Activated T-cell treated with anti-CD3 and anti-CD28 coated beads, Interleukin-2, amount 50 U/mL, for 72 hours (primary cell): Measurements from ENCODE around the gene HOXB5. TPM values are rescaled to one million over a fixed set of nuclear protein-coding genes. Genes with fewer than 3 reads are reported as not detected.
A peak's percentile ranks its signal among the peaks of the same experiment; 100 is the strongest.

ENCODE experiments used
- ATAC-seq, 2 donors: fragments of 150-1000 bp; cut with Tn5 transposase; replicated peaks in 1 of 2; 2 replicates each; pipeline ENCODE4 v1.10.0; 2021; ENCODE audit warnings: moderate library complexity in 2 of 2, mild to moderate bottlenecking in 1 of 2
- DNase-seq, 2 donors: peaks; one replicate each; pipeline ENCODE4 v3.0.0; 2021 to 2022; ENCODE audit warnings: mixed read lengths in 1 of 2
- H3K27ac Mint-ChIP-seq: one replicate; pipeline ENCODE4 v1.8.0; 2022; ENCODE audit warnings: mild to moderate bottlenecking, moderate library complexity, mixed read lengths
- H3K27me3 Mint-ChIP-seq: one replicate; pipeline ENCODE4 v1.8.0; 2022; ENCODE audit warnings: low read depth, mixed read lengths
- H3K36me3 Mint-ChIP-seq, 2 donors: one replicate each; pipeline ENCODE4 v1.8.0; 2022; ENCODE audit warnings: mixed read lengths in 2 of 2, mild to moderate bottlenecking in 1 of 2; ENCODE audit not compliant: insufficient read depth in 2 of 2
- H3K4me1 Mint-ChIP-seq: one replicate; pipeline ENCODE4 v1.8.0; 2022; ENCODE audit warnings: low read depth, mixed read lengths
- H3K4me3 Mint-ChIP-seq, 2 donors: one replicate each; pipeline ENCODE4 v1.8.0; 2022; ENCODE audit warnings: mild to moderate bottlenecking in 2 of 2, mixed read lengths in 2 of 2, moderate library complexity in 2 of 2
- H3K9me3 Mint-ChIP-seq, 2 donors: one replicate each; pipeline ENCODE4 v1.8.0; 2022; ENCODE audit warnings: mixed read lengths in 2 of 2
- total RNA-seq, 2 donors: library from RNA; stranded (reverse); gene quantifications; one replicate each; pipeline ENCODE4 v1.2.3, GENCODE V29; 2022

Gene HOXB5
- total RNA-seq, 2 donors from 2014 or later = not detected

DNA sequence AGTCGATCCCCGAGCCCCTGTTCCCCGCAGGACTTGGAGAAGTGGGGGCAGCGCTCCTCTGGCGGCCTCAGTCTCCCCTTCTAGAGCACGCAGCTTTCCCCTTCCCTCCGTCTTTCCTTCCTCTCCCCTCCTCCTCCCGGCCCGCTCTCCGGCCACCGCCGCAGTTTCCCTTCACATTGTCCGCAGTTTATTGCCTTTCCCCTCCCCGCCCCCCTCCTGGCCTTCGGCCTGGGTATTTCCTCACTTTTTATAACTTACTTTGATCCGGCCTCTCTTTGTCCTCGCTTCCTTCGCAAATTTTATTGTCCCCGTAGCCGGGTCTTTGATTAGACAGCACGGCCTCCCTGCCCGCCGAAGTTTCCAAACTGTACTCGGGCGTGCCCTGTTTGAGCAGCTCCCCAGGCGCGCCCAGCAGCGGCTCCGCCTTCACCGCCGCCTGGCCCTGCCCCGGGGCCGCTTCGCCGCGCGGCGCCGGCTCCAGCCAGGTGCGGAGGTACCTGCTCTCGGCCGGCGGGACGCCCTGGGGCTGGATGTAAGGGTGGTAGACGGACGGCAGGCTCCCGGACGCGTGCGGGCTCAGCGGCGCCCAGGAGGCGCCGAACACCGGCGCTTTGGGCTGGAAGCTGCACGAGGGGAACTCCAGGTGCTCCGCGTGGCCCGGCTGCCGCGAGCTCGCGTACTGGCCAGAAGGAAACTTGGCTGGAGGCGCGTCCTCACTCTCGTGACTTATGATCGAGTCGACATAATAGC, 32.1 kb upstream of the HOXB5 start:
- H3K27ac Mint-ChIP-seq = peak overlapping the region; percentile 69
- peak; percentile 65 to 68 for ATAC-seq
- H3K4me3 Mint-ChIP-seq = peak overlapping the region; percentile 95 to 97
- peaks cover 95% of the 10 kb centered on the region for H3K27me3 Mint-ChIP-seq
- no peaks in the 10 kb centered on the region for H3K9me3 Mint-ChIP-seq
- peaks cover 6% of the 10 kb centered on the region for H3K4me1 Mint-ChIP-seq
- DNase-seq = peak; percentile 58 to 61
- peaks cover 3 to 6% of the 10 kb centered on the region in 2 donors for H3K36me3 Mint-ChIP-seq

DNA sequence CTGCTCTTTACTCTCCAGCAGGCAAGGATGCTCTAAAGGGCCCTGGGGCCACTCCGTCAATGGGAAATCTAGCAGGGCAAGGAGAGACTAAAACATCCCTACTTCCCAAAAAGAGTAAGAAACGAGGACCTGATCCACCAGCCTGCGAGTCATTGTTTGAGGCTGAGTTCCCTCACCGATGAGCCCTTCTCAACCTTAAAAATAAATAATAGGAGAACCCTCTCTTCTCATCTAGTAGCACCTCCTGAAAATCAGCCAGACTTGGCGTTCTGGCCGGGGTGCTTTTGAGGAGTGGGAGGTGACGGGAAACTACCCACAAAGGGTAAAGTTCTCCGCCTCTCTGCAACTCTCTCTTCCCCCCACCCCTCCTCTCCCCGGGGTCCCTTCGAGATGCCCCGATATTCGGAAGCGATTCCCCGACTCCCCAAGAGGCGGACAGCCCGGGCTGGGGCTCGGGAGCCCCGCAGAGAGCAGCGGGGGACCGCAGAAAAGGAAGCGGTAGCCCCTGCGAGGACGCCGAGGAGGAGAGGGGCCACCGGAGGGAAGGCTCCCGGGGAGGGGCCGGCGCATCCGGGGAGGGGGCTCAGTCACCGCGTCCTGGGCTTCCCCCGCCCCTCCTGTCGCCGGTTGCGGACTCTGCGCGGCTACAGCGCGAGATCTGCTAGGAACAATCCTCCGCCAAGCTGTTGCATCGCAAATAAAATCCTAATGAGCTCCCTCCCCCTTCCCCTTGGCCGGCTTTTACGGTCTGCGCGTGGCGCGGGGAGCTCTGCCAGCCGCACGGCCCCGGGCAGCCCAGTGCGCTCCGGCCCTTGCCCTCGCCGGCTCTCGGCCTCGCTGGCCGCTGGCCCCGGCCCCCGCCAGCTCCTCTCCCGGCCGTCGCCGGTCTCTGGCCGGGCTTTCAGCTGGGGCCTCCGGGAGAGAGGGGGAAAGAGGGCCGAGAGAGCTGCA, 31.2 kb upstream of the HOXB5 start:
- peak; percentile 50 to 59 for DNase-seq
- Mint-ChIP-seq H3K36me3 (peaks cover 3 to 6% of the 10 kb centered on the region in 2 donors), H3K4me3 (peak overlapping the region; percentile 95 to 97), H3K4me1 (peaks cover 6% of the 10 kb centered on the region), H3K27me3 (peaks cover 95% of the 10 kb centered on the region), H3K9me3 (no peaks in the 10 kb centered on the region), H3K27ac (no peak overlapping the region)
- ATAC-seq = peak; percentile 33 to 42

DNA sequence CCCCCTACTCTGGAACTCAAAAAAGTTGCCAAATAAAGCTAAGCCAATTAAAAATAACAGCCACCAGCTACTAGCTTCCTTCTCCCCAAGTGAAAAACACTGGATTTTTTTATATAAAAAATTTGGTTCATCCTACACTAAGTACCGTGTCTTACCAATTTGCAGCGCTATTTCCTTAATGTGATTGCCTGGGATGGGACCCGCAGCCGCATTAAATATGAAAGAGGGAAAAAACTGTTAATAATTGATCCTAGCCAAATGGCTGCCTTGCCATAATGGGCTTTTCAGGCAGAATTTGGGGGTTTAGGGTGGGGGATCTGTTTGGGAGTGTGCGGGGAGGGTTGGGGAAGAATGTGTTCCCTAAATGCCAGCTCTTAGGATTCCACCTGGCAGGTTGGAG, 30.5 kb upstream of the HOXB5 start:
- Mint-ChIP-seq H3K27me3 (peaks cover 95% of the 10 kb centered on the region), H3K27ac (no peak overlapping the region), H3K36me3 (peaks cover 3 to 6% of the 10 kb centered on the region in 2 donors), H3K9me3 (no peaks in the 10 kb centered on the region), H3K4me1 (peaks cover 6% of the 10 kb centered on the region), H3K4me3 (peak overlapping the region; percentile 51 to 97)
- no peak for DNase-seq
- ATAC-seq = no peak

DNA sequence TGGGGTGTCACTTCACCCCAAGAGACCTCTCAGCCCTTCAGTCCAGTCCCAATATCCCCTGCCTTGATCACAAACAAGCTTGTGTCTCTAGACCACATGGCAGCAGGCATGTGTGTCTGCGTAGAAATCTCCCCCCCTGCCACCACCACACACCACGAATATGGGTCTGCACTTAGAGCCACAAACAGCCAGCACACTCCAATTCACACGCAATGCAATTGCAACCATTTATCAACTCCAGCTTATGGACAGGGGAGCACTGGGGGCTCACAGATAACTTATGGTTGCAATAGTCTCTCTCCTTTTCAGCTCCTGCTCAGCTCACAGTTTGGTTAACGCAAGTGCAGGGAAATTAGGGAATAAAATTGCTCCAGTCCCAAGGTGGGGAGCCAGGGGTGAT, 30.0 kb upstream of the HOXB5 start:
- no peak overlapping the region for H3K4me3 Mint-ChIP-seq
- ATAC-seq = no peak
- no peaks in the 10 kb centered on the region for H3K9me3 Mint-ChIP-seq
- H3K36me3 Mint-ChIP-seq = peaks cover 3 to 6% of the 10 kb centered on the region in 2 donors
- H3K27ac Mint-ChIP-seq = no peak overlapping the region
- no peak for DNase-seq
- H3K27me3 Mint-ChIP-seq = peaks cover 95% of the 10 kb centered on the region
- H3K4me1 Mint-ChIP-seq = peaks cover 6% of the 10 kb centered on the region

DNA sequence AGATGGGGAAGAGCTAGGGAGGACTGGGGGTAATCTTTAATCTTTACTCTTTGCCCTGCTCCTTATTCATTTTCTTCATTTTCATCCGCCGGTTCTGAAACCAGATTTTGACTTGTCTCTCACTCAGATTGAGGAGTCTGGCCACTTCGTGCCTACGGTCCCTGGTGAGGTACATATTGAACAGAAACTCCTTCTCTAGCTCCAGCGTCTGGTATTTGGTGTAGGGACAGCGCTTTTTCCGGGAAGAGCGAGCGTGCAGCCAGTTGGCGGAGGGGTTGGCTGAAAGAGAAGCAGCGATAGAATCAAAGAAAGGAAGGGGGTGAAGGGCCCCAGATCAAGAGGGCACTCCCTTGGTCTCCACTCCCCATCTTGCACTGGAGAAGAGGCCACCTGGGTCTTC, 29.3 kb upstream of the HOXB5 start:
- no peaks in the 10 kb centered on the region for H3K9me3 Mint-ChIP-seq
- DNase-seq = no peak
- no peak overlapping the region for H3K27ac Mint-ChIP-seq
- no peak overlapping the region for H3K4me3 Mint-ChIP-seq
- H3K4me1 Mint-ChIP-seq = peaks cover 6% of the 10 kb centered on the region
- ATAC-seq = no peak
- H3K36me3 Mint-ChIP-seq = peaks cover 3 to 6% of the 10 kb centered on the region in 2 donors
- peaks cover 95% of the 10 kb centered on the region for H3K27me3 Mint-ChIP-seq

DNA sequence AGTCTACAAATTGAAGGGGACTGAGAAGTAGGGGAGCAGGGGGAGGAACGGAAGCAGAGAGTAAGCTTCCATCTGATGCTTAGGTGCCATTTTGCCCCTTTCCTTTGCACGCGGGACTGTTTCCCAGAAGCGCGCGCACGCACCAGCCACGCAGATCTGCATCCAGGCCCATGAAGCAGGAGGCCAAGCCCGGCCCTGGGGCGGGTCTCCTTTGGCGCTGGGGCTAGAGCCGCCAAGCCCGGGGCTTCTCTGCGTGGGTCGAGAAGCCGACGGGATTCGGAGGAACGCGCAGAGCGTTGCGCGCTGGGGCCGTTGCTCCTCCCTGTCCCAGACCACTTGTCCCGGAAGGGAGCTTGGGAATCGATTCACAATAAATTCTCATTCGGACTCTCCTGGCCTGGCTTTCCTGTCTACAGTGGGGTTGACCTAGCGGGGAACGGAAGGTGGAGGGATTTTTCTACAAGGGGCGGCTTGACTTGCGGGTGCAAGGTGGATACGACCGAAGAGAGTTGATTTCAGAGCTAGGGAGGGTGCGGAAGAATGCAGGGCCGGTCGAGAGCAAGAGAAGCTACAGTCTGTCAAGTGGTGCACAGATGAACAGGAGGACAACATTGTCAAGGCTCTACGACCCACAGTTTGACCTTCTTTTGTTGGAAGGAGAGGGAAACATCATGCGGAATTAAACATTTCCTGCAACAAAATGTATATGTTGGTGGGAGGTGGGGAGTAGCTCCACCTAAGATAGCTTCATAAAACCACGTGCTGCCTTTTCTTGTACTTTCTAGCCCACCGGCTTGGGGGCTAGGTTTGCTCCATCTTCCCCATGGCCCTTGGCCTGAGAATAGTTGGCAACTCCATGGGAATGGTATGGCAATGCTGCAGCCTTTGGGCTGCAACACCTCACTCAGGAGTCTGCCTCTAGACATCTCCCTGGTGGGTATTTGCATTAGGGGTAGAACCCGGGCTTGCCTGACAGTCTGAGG, 28.1 kb upstream of the HOXB5 start:
- Mint-ChIP-seq H3K4me1 (peaks cover 10% of the 10 kb centered on the region), H3K9me3 (no peaks in the 10 kb centered on the region), H3K27me3 (peaks cover 95% of the 10 kb centered on the region), H3K36me3 (peaks cover 3 to 4% of the 10 kb centered on the region in 2 donors), H3K4me3 (no peak overlapping the region), H3K27ac (no peak overlapping the region)
- DNase-seq (no peak), ATAC-seq (no peak)

DNA sequence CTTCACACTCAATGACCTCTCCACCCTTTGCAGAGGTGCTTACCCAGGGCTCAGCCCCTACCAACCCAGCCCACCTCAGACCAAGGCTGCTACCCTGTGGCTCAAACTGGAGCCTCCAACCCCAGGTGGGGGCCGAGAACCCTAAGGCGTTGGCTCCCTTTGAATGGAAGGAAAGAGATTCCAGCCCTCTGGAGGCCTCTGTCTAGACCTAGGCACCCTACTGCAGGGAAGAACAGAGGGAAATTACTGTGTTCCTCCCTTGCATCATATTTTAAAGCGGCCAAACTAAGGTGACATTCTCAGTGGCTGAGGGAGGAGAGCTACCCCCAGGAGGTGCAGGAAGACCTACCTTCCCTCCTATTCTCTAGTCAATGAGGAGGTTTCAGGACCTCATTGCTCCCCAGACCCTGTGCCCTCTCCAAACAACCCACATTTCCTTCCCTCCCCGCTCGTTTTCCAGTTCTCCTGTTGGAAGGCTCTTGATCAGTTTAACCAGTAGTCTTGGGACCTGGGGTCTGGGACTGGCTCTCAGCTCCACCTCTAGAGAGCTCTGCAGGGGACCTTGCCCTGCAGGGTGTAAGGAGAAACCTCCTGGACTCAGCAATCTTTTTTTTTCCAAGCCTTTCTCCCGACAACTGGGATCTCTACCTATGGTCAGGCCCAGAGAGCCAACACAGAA, 27.0 kb upstream of the HOXB5 start:
- Mint-ChIP-seq H3K36me3 (peaks cover under 1% of the 10 kb centered on the region in 2 donors), H3K27me3 (peaks cover 93% of the 10 kb centered on the region), H3K27ac (no peak overlapping the region), H3K9me3 (no peaks in the 10 kb centered on the region), H3K4me1 (peaks cover 8% of the 10 kb centered on the region), H3K4me3 (no peak overlapping the region)
- no peak for DNase-seq
- ATAC-seq = no peak

DNA sequence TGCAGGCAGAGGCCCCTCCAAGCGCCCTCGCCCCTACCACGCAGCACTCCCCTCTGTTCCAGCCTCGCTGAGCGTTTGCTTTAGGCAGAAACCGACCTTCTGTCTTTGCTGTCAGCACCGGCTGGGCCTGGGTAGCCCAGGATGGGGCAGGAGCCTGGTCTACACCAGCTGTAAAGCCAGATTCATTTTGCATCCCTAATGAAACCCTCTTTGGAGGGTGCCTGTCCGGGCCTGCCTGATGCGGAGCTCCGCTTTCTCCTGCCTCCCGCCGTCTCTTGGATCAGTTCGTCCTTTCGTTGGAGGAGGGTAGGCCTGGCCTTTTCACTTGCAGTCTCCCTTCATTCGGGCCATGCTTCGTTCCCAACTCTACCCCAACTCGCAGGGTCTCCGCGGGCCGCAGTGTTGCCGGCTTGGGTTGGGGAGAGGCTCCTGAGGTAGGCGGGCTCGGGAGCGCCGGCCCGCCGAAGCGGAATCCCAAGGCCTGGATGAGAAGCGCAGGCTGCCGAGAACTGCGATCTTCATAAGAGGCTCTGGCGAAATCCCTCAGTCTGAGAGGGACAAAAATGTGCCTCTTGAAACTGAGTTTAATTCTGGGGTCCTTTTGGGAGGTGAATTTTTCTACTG, 26.4 kb upstream of the HOXB5 start:
- DNase-seq (no peak), ATAC-seq (no peak)
- Mint-ChIP-seq H3K4me1 (peaks cover 14% of the 10 kb centered on the region), H3K36me3 (no peaks in the 10 kb centered on the region), H3K27me3 (peaks cover 97% of the 10 kb centered on the region), H3K27ac (peak overlapping the region; percentile 55), H3K9me3 (no peaks in the 10 kb centered on the region), H3K4me3 (peak overlapping the region; percentile 46 to 48)

DNA sequence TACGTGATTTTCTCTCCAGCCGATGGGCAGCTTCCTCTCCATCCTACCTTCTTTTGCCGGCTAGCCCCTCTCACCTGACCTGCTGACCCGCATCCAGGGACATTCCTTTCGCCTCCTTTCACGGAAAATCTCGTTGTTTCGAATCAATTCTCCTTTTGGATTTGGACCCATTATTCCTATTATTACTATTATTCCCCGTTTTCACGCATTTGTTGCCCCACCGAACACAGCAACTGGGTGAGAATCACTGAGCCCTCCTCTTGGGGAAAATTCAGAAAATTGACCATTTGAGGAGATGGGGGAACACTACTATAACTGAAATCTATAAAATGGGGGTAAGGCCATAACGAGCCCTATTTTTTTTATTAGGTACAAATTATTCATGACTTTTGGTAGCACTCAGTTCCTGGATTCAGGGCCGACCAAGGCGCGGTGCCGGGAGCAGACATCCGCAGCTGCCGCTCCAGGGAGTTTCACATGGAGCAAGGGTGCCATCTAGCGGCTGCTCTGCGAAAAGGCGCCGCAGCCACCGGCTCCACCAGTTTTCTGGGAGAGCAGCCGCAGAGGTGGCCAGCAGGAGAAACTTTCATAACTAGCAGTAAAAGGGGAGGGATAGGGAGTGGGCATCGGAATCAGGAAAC, 24.8 kb upstream of the HOXB5 start:
- no peaks in the 10 kb centered on the region for H3K36me3 Mint-ChIP-seq
- H3K4me3 Mint-ChIP-seq = peak overlapping the region; percentile 67 to 75
- no peaks in the 10 kb centered on the region for H3K9me3 Mint-ChIP-seq
- peak overlapping the region; percentile 22 for H3K27ac Mint-ChIP-seq
- ATAC-seq (peak; percentile 63 to 72), DNase-seq (peak; percentile 80 to 87)
- H3K27me3 Mint-ChIP-seq = peaks cover 99% of the 10 kb centered on the region
- peaks cover 30% of the 10 kb centered on the region for H3K4me1 Mint-ChIP-seq

DNA sequence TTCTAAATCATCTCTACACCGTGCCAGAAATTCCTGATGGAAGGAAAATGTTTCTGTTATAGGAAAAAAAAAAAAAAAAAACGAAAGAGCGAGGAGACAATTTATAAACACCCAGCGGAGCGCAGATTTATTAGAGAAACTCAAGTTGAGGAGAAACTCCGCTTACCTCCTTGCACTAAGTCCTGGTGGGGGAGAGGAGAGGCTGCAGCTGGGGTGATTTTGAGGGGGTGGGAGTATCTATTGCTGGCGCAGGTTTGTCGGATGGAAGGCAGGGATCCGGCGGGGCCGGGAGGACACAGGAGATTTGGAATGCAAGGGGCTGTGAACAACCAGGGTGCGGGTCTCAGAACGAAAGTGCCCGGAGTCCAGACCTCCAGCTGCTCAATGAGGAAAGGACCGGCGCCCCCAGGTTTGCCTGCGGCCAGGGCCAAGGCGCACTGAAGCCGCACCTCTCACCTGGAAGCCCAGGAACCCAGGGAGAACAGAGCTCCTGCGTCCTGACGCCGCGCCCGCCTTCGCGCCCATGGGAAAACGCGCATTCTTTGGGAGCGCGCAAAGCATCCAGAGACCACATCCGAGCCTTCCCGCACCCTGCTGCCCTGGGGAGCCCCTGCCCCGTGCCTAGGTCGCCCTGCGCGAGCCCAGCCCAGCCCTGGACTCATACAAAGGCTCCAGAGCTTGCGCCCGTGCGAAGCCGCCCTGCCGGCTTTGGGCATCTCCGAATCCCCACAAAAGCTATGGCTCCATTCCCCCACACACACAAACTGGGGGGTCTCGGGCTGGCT, 24.1 kb upstream of the HOXB5 start:
- ATAC-seq = no peak
- H3K9me3 Mint-ChIP-seq = no peaks in the 10 kb centered on the region
- peak overlapping the region; percentile 25 to 75 for H3K4me3 Mint-ChIP-seq
- no peak overlapping the region for H3K27ac Mint-ChIP-seq
- peaks cover 99% of the 10 kb centered on the region for H3K27me3 Mint-ChIP-seq
- DNase-seq = no peak
- no peaks in the 10 kb centered on the region for H3K36me3 Mint-ChIP-seq
- H3K4me1 Mint-ChIP-seq = peaks cover 34% of the 10 kb centered on the region
